CD4-positive, alpha-beta T cell treated with Interleukin-12 subunit alpha and Interleukin-12 subunit beta, for 1 hour (primary cell): Measurements from ENCODE around the gene DVL3.
"Not testable (repeated sequence)": the region's sequence is repeated elsewhere in the genome, so short reads cannot be mapped to it uniquely, and the experiment has no call there.

ENCODE experiments used
- DNase-seq: peaks from one replicate; pipeline ENCODE4 v3.0.0-alpha.2; 2020

DVL3 gene

GRCh38 chr3:184154885-184155643 is at the start of gene DVL3:
TSS of gene DVL3 (plus strand) at chr3:184155377. CDS start at chr3:184155636, 259 bp downstream.
- peak; percentile 63 for DNase-seq

DNA sequence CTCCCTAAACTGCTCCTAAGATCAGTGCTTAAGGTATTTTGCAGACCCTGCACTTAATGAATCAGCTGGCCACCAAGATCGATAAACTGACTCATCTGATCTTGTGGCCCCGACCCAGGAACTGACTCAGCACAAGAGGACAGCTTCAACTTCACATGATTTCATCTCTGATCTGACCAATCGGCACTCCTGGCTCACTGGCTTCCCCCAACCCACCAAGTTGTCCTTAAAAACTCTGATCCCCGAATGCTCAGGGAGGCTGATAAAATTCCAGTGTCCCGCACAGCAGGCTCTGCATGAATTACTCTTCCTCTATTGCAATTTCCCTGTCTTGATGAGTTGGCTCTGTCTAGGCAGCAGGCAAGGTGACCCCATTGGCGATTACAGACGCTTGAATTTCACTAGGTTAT is 44.9 kb upstream of the DVL3 start:
- no peak for DNase-seq

- no peak for DNase-seq
These were observed 39.2 kb upstream of the DVL3 start for GRCh38 chr3:184116017-184116416.

DNA sequence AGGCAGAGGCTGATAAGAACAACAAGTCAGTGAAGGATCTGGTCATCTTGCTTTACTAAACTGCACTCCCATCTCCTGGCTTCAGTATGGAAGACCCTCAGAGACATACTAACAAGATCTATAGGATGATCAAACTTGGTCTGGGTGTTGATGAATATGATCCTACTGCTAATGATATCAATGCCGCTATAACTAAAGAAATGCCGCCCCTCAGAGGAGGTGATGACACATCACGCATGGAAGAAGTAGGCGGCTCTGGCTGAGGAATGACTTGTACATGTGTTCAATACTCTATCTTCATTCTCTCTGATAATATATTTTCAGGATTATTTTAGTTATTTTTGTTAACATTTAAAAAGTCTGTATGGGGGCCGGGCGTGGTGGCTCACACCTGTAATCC is 37.5 kb upstream of the DVL3 start:
- DNase-seq: no peak

DNA sequence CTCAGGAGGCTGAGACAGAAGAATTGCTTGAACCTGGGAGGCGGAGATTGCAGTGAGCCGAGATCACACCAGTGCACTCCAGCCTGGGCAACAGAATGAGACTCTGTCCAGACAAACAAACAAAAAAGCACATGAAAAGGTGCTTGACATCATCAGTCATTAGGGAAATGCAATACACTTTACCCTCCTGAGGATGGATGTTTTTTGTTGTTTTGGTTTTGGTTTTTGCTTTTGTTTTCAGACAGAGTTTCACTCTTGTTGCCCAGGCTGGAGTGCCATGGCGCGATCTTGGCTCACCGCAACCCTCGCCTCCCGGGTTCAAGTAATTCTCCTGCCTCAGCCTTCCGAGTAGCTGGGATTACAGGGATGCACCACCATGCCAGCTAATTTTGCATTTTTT is 34.1 kb upstream of the DVL3 start:
- DNase-seq: not testable (repeated sequence)

- DNase-seq: no peak
These were observed 29.2 kb upstream of the DVL3 start for GRCh38 chr3:184126006-184126405.

DNA sequence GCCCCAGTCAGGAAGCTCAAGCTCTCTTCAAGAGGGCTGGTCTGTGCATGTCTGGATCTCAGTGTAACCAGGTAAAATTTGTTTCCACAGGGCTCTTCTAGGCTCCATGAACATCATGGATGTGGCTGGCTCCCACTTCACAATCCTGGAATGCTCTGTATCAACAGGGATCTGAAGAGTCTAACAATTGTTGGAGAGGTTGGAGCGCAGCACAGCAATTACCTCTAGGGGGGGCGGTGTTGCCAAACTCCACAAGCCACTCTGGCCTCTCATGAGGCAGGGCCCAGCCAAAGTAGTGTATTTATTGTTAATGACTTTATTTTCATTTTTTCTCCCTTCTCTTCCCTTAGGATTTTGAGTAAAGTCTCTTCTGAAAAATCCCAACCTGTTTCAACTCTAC is 26.2 kb upstream of the DVL3 start:
- no peak for DNase-seq

DNA sequence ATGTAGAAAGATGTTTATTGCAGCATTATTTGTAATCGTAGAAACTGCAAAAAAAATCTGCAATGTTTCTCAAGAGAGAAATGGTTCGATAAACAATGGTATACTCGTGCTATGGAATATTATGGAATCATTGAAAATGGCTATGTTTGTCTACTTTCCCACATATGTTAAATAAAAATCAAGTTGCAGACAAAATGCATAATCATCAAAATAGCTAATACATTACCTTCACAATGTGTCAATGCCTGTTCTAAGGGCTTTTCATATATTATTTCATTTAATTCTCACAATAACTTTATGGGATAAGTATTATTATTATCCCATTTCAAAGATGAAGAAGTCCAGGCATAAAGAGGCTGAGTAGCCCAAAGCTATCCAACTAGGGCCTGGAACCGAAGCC is 22.2 kb upstream of the DVL3 start:
- DNase-seq: no peak

GRCh38 chr3:184133840-184134745 is 21.1 kb upstream of the DVL3 start:
- DNase-seq: peak; percentile 39

DNA sequence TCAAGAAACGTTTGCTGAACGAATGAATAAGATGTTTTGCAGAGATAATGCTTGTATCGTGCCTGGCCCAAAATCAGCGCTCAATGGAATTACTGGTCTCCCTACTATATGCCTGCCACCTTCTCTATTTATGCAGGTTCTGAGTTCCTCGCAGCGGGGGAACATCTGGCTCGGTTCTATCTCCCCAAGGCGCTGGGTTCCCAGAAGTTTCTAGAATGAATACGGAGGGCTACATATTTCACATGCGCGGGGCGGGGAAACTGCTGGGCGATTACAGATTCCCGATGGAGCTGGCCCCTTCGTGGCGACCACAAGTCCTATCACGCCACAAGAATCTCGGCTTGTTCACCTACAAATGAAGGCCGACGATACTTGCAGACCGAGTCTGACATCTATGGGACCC is 20.4 kb upstream of the DVL3 start:
- DNase-seq: no peak

DNA sequence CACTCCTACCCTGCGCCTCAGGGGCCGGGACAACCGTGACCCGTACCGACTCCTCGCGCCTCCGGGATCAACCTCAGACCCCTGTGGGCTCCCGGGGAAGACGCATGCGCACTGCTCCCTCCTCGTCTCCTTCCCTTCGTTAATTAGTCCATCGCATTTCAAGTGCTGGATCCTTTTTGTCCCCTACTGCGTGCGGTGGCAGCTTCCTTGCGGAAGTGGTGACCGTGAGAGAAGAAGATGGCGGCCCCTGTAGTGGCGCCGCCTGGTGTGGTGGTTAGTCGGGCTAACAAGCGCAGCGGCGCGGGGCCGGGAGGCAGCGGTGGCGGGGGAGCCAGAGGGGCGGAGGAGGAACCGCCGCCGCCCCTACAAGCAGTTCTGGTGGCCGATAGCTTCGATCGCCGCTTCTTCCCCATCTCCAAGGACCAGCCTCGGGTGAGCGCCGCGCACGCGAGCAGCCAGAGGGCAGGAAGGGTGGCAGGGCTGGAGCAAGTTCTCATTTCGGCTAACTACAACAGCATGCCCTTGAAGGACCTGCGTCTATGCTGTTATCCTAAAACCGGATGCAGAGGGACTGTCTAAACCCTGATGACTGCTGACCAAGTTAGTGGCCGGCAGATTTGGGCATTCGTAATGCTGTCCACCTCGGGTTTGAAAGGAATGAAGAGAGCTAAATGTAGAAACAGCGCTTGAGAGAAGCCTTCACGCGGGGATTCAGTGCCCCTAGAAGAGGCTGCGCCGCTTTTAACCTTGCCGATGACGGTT is 19.8 kb upstream of the DVL3 start, which contains the start of gene EIF2B5:
Gene EIF2B5, plus strand, starts transcription at position 210 of the 762 bp plus-strand sequence. Its CDS starts 28 bp downstream, at position 238.
- peak; percentile 89 for DNase-seq

DNA sequence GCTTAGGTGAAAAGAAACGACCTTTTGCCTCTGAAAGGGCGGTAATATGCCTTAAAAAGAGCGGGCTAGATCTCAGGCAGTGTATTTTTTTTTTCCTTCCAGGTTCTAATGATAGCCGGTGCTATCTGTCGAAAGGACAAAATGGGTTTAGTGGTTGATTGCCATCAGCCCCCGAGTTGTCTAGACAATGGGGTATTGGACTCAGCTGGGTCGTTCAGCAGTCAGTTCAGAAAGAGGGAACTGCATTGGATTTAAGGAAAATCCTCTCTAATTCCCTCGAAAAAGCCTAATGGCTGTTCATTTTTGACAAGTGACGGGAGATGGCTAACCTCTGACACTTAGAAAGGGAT is 19.3 kb upstream of the DVL3 start:
- DNase-seq: no peak

- DNase-seq: no peak
These were observed 14.7 kb upstream of the DVL3 start for GRCh38 chr3:184140436-184140835.

GRCh38 chr3:184142199-184142598 is 13.0 kb upstream of the DVL3 start:
- no peak for DNase-seq

DNA sequence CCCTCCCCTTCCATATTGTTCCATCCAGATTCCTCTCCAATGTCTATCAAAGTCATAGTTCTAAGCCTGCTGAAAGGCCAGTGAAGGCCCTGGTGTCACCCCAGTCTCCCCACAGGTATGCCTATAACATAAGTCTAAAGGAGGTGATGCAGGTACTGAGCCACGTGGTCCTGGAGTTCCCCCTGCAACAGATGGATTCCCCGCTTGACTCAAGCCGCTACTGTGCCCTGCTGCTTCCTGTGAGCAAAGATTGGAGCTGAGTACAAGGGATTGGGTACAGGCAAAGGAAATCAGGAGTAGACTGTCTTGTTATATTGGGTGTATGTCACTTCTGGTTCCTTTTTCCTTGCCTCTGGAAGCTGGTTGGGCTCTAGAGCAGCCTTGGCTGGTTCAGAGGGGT is 11.8 kb upstream of the DVL3 start:
- DNase-seq: no peak

- DNase-seq: no peak
These were observed 10.7 kb upstream of the DVL3 start for GRCh38 chr3:184144505-184144904.

DNA sequence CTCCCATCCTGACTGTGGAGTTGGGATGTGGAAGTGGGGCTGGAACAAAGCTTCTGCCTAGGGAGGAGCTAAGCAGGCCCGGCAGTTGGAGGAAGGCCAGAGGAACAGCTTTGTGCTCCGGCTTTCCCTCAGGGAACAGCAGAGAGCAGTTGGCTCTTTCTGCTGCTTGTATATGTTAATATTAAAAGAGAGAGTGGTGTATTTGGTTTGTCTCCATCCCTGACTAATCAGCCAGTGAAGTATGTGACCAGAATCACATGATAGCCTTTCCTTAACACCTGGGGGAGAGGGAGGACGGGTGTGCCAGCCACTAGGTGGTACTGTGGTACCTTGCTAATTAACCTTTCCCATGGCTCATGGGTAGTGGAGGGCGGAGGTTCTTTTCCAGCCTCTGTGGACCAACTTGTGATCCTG is 10.1 kb upstream of the DVL3 start:
- DNase-seq: peak; percentile 39

DNA sequence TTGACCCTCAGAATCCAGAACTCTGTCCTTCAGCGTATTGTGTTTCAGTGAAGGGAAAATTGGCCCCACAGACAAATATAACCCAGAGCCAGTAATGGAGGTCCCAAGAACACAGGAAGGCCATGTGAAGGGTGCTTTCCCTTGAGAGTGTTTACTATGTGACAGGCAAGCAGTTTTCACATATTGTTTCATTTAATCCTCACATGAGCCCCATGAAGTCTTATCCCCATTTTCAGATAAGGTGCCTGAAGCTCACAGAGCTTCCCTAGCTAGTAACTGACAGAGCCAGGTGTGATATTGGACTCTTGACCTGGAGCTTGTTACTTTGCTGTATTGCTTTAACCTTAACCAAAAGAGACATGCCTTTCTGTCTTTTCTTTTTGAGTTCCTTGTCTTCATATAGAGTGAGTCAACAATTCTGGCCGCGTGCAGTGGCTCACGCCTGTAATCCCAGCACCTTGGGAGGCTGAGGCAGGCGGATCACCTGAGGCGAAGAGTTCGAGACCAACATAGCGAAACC is 9.4 kb upstream of the DVL3 start:
- DNase-seq: no peak

DNA sequence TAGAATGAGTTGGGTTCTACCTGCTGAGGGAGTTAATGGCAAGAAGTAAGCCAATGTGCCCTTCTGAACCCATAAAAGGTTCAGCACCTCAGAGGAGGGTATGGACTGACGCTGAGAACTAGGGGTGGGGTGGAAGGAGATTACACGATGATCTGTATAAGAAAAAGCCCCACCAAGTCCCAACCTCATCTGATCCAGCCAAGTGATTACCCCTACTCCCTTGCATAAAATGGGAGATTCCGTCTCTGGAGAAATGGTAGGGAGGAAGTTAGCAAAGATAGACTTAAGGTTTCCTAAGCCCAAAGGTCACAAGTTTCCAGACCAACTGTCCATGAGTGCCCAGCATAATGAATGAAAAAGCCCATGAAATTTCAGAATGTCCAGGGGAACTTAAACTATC is 7.1 kb upstream of the DVL3 start:
- no peak for DNase-seq

GRCh38 chr3:184149123-184149522 is 6.1 kb upstream of the DVL3 start:
- DNase-seq: no peak

GRCh38 chr3:184149770-184150169 is 5.4 kb upstream of the DVL3 start:
- not testable (repeated sequence) for DNase-seq

DNA sequence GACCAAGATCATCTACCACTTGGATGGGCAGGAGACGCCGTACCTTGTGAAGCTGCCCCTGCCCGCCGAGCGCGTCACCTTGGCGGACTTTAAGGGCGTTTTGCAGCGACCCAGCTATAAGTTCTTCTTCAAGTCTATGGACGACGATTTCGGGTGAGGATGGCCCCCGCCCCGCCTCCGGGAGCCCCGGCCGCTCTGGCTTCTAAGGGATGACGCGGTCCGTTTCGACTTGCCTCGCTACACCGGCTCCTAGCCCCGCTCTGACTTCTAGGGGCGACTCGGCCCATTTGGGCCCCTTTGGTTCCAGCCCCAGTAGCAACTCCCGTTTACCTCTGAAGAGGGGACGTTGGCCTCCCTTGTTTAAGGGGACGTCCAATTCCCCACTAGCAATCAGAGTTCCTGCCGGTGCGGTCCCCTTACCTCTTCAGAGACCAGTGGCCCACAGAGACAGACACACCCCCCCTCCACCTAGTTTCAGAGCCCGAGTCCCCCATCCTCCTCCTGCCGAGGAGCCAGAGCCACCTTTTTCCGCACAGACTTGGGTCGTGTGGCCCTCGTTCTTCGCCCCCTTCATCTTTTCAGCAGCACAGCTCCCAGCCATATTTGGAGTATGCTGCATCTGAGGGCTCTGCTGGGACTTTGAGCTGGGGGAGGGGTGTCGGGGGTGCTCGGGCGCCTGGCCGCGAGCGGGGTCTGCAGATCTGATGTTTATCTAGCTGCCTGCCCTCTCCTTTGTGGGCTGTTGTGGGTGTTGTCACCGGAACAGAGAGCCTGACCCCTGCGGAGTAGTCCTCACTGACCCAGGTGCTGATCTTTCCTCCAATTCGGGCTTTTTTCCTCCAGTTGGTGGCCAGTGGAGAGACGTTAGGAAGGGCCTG is 706 bp downstream of the DVL3 start:
- peak; percentile 37 for DNase-seq
